ENCODE results near the gene USP2. TPM values are rescaled to one million over a fixed set of nuclear protein-coding genes. Genes with fewer than 3 reads are reported as not detected.
"Not testable (repeated sequence)": the region's sequence is repeated elsewhere in the genome, so short reads cannot be mapped to it uniquely, and the experiment has no call there.

The USP2 gene
- total RNA-seq, 2 experiments from 2014 or later: 0.48 to 0.53 TPM

DNA sequence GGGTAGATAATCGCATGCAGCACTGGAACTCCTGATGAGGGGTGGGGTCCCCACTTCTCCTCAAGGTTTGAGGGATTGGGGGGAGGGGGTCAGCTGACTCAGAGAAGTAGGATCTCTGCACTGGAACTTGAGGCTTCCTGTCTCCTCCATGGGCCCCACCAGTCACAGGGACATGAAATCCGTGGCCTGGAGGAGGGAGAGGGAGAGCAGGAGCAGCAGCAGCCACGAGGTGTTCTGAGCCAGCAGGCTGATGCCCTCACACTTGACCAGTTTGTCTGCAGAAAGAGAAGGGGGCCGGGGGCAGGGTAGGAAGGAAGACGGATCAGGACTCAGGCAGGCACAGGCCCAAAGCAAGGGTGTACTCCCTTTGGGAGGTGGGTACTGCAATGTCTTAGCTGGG, 37.8 kb upstream of the USP2 start:
- ChIA-PET CTCF (interaction anchor here (1.0 kb wide), 1 partner anchor 63 kb away, joined by 3 read pairs; no protein-coding TSS in a partner anchor), POLR2A (no interaction called here)
- DNase-seq: no peak
- Mint-ChIP-seq H3K4me3 (no peak overlapping the region), H3K9me3 (no peaks in the 10 kb centered on the region), H3K4me1 (peaks cover 15% of the 10 kb centered on the region), H3K27ac (no peak overlapping the region), H3K36me3 (ENCODE audit: low read depth) (no peaks in the 10 kb centered on the region), H3K27me3 (peaks cover 38% of the 10 kb centered on the region)

DNA sequence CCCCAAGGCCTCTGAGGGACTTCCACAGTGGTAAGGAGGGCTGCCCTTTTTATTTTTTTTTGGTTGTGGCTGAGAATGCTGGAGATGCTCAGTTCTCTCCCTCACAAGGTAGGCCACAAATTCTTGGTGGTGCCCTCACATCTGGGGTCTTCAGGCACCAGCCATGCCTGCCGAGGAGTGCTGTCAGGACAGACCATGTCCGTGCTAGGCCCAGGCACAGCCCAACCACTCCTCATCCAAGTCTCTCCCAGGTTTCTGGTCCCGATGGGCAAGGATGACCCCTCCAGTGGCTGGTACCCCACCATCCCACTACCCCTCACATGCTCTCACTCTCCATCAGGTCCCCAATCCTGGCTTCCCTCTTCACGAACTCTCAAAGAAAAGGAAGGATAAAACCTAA, 37.3 kb upstream of the USP2 start:
- Mint-ChIP-seq H3K27me3 (peaks cover 33% of the 10 kb centered on the region), H3K4me3 (no peak overlapping the region), H3K9me3 (no peaks in the 10 kb centered on the region), H3K36me3 (ENCODE audit: low read depth) (no peaks in the 10 kb centered on the region), H3K4me1 (peaks cover 15% of the 10 kb centered on the region), H3K27ac (no peak overlapping the region)
- ChIA-PET CTCF (no interaction called here), POLR2A (no interaction called here)
- no peak for DNase-seq

DNA sequence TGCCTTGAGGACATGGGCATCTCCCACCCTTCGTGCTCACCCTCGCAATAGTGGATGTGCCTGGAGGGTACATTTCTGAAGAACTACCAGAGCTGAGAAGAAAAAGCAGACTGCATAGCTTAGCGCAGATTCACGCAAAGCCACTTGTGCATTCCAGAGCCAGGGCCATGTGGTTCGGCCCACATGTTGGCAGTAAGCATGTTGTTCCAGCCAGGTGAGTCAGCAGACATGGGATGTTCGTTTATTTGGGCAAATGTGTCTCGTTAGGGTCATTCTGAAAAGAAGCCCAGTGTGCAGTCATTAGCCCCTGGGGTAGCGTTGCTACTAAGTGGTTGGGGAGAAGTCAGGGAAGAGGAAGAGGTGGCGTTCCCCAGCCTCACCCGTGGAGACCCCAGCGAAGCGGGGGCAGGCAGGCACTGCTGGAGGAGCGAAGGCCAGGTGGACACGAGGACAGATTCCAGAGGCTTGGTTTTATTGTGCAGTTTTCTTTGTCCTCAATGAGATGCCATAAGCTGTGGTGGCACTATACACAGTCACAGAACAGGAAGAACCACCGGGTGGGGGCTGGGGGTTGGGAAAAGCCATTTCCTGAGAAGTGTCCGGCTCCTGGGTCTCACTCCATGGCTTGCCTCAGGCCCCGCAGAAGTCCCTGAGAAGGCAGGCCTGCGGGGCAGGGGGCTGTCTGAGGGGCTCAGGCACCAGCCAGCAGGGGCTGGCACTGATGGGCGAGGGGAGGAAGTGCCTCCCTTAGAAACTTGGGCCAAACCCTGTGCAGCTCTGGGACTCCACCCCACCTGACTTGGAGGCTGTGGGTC, 36.4 kb upstream of the USP2 start:
- Mint-ChIP-seq H3K4me3 (no peak overlapping the region), H3K27ac (no peak overlapping the region), H3K4me1 (peaks cover 15% of the 10 kb centered on the region), H3K36me3 (ENCODE audit: low read depth) (no peaks in the 10 kb centered on the region), H3K9me3 (no peaks in the 10 kb centered on the region), H3K27me3 (peaks cover 26% of the 10 kb centered on the region)
- ChIA-PET POLR2A (no interaction called here), CTCF (no interaction called here)
- DNase-seq: no peak

DNA sequence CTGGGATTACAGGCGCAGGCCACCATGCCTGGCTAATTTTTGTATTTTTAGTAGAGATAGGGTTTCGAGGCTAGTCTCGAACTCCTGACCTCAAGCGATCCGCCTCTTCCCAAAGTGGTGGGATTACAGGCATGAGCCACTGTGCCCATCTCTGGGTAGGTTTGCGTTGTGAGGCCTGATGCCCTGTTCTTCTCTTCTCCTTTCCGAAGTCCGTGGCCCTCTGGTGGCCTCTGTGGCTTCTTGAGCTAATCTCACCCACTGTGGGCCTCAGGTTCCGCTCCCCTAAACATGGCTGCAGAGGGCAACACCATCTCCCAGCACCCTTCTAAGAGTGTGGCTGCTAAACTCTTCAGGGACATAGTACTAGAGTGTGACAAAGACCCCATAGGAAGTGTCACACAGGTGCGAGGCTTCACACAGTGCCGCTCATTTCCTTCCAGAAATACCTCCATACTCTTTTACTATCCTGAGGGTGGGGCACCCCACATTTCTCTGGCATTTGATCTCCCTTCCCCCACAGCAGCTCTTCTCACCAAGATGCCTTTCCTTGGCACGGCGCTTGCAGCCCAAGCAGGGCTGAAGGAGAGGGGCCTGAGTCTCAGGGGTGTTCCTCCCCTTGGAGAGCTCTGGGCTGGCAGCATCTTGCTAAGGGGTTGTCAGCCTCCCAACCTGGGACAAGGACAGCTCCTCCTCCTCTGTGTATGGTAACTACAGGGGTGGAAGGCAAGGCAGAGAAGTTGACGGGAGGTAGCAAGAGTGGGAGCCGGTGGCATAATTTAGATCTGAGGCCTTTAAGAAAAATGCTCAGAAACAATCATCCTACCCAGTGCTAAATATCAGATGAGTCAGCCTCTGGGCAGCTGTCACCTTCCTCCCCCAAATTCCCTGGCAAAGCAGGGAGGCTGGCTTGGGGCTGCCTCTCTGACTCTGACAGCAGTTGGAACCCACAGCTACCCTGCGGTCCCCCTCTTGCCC, 35.4 kb upstream of the USP2 start:
- POLR2A ChIA-PET: no interaction called here
- Mint-ChIP-seq H3K9me3 (no peaks in the 10 kb centered on the region), H3K27ac (no peak overlapping the region)

DNA sequence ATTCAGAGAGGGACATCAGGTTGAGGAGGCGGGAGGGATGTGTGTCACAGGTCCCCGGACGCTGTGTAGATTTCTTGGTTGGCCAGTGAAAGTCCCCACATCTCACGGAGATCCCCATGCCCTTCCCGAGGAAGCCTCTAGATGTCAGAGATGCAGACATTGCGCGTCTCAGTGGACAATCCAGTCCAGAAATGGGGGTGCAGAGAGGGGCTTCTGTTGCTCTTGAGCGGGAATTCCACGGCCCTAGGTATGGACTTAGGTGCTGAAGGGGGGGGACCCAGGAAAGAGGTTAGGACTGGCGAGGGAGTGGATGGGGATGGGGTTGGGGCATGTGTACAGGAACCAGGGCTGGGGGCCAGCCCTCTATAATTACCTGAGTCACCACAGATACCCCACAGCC, 34.5 kb upstream of the USP2 start:
- peaks cover 14% of the 10 kb centered on the region for H3K27me3 Mint-ChIP-seq
- ChIA-PET POLR2A (no interaction called here), CTCF (no interaction called here)
- no peak overlapping the region for H3K27ac Mint-ChIP-seq
- H3K9me3 Mint-ChIP-seq: no peaks in the 10 kb centered on the region
- no peak overlapping the region for H3K4me3 Mint-ChIP-seq
- no peaks in the 10 kb centered on the region for H3K36me3 Mint-ChIP-seq (ENCODE audit: low read depth)
- H3K4me1 Mint-ChIP-seq: no peaks in the 10 kb centered on the region
- DNase-seq: no peak

More for the DNA sequence above, 35.4 kb upstream of the USP2 start:
- CTCF ChIA-PET: no interaction called here
- peaks cover 7% of the 10 kb centered on the region for H3K4me1 Mint-ChIP-seq
- H3K27me3 Mint-ChIP-seq: peaks cover 18% of the 10 kb centered on the region
- H3K4me3 Mint-ChIP-seq: no peak overlapping the region
- no peak for DNase-seq
- no peaks in the 10 kb centered on the region for H3K36me3 Mint-ChIP-seq (ENCODE audit: low read depth)

DNA sequence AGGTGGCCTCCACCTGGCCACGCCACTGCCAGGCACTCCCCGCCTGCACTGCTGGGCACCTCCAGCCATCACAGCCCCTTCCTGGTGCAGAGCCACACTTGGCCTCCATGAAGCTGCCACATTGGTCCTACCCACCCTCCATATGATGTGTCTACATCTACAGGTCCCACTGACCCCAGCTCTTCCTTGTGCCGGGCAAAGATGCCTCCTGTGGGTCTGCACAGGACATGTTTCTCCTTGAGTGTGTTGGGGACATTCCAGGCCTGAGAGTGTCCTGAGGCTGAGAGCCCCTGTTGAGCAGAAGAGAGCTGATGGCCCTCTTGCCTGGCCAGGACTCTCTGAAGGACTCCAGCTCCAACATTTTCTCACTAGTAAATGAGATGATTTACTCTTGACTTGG, 34.0 kb upstream of the USP2 start:
- H3K4me1 Mint-ChIP-seq: no peaks in the 10 kb centered on the region
- ChIA-PET POLR2A (no interaction called here), CTCF (no interaction called here)
- H3K4me3 Mint-ChIP-seq: no peak overlapping the region
- H3K36me3 Mint-ChIP-seq (ENCODE audit: low read depth): no peaks in the 10 kb centered on the region
- DNase-seq: no peak
- H3K27ac Mint-ChIP-seq: no peak overlapping the region
- H3K9me3 Mint-ChIP-seq: no peaks in the 10 kb centered on the region
- H3K27me3 Mint-ChIP-seq: peaks cover 11% of the 10 kb centered on the region

DNA sequence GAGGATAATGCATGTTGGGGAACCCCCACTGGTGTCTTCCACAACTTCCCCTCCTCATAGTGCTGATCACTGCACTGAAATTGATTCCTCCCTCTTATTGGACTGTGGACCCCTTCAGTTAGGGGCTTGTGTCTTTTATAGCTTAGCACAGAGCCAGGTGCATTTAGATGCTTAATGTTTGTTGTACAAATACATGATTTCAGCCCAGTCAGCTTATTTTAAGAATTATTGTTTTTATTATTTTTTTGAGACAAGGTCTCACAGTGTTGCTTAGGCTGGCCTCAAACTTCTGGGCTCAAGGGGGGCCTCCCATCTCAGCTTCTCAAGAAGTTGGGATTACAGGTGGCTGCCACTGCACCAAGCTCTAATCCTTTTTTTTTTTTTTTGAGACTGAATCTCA, 33.2 kb upstream of the USP2 start:
- peaks cover 5% of the 10 kb centered on the region for H3K27me3 Mint-ChIP-seq
- no peaks in the 10 kb centered on the region for H3K36me3 Mint-ChIP-seq (ENCODE audit: low read depth)
- no peak overlapping the region for H3K27ac Mint-ChIP-seq
- no peak for DNase-seq
- ChIA-PET POLR2A (interaction anchor here (0.5 kb wide), 1 partner anchor 19 kb away, joined by 3 read pairs; no protein-coding TSS in a partner anchor), CTCF (no interaction called here)
- H3K9me3 Mint-ChIP-seq: no peaks in the 10 kb centered on the region
- no peaks in the 10 kb centered on the region for H3K4me1 Mint-ChIP-seq
- no peak overlapping the region for H3K4me3 Mint-ChIP-seq

DNA sequence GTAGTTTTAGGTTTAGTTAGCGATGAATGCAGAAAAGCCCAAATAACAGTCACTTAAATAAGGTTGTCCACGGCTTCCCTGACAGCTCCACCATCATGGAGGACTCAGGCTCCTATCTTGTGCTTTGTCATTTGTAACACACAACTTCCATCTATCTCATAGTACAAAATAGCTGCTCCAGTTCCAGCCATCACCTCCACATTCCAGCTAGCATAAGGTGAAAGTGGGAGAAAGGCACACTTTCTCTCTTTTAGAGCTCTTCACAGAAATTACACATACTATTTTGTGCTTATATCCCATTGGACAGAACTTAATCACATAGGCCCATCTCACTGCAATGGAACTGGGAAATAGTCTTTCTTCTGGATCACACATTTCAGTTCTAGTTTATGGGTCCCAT, 32.8 kb upstream of the USP2 start:
- no peaks in the 10 kb centered on the region for H3K9me3 Mint-ChIP-seq
- ChIA-PET CTCF (interaction anchor here (0.7 kb wide), 1 partner anchor 75 kb away, joined by 4 read pairs; no protein-coding TSS in a partner anchor), POLR2A (interaction anchor here (0.5 kb wide), 1 partner anchor 19 kb away, joined by 3 read pairs; no protein-coding TSS in a partner anchor)
- no peak overlapping the region for H3K4me3 Mint-ChIP-seq
- no peaks in the 10 kb centered on the region for H3K36me3 Mint-ChIP-seq (ENCODE audit: low read depth)
- no peak for DNase-seq
- H3K27me3 Mint-ChIP-seq: peaks cover 4% of the 10 kb centered on the region
- no peaks in the 10 kb centered on the region for H3K4me1 Mint-ChIP-seq
- H3K27ac Mint-ChIP-seq: no peak overlapping the region

DNA sequence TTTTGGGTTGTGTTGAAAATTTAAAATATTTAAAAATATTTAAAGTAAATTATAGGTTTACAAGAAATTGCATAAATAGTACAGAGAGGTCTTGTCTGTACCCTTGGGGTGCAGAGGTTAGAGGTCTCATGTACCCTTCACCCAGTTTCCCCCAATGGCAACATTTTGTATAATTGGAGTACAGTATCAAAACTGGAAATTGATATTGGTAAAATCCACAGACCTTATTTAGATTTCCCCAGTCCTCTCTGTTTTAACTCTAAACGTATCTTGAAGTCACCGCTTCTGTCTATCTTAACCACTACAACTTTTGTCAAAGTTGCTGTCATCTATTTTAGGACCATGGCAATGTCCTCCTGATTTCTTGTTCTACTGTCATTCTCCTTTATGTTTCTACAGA, 30.6 kb upstream of the USP2 start:
- POLR2A ChIA-PET: no interaction called here
- no peak overlapping the region for H3K27ac Mint-ChIP-seq
- H3K4me3 Mint-ChIP-seq: no peak overlapping the region
- no peaks in the 10 kb centered on the region for H3K4me1 Mint-ChIP-seq
- CTCF ChIA-PET: no interaction called here
- DNase-seq: no peak
- H3K27me3 Mint-ChIP-seq: peaks cover 9% of the 10 kb centered on the region
- H3K36me3 Mint-ChIP-seq (ENCODE audit: low read depth): no peaks in the 10 kb centered on the region
- H3K9me3 Mint-ChIP-seq: no peaks in the 10 kb centered on the region

DNA sequence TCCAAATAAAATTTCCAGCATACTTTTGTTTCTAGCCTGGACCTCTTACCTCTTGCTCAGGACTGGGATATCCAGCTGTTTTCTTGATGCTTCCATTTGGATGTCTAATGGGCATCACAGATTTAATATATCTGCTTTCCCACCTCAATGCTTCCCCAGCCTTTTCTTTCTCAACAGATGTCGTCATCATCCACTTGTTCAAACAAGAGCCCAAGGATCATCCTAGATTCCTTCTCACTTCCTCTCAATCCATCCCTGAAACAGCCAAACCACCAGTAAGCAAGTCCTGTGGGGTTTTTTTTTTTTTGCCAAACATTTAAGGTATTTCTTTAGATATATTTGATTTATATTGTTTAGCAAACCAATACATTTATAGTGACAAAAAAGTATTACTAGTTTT, 29.0 kb upstream of the USP2 start:
- ChIA-PET POLR2A (no interaction called here), CTCF (no interaction called here)
- Mint-ChIP-seq H3K4me3 (no peak overlapping the region), H3K27me3 (peaks cover 9% of the 10 kb centered on the region), H3K4me1 (no peaks in the 10 kb centered on the region), H3K9me3 (no peaks in the 10 kb centered on the region), H3K27ac (no peak overlapping the region), H3K36me3 (ENCODE audit: low read depth) (no peaks in the 10 kb centered on the region)
- DNase-seq: no peak

DNA sequence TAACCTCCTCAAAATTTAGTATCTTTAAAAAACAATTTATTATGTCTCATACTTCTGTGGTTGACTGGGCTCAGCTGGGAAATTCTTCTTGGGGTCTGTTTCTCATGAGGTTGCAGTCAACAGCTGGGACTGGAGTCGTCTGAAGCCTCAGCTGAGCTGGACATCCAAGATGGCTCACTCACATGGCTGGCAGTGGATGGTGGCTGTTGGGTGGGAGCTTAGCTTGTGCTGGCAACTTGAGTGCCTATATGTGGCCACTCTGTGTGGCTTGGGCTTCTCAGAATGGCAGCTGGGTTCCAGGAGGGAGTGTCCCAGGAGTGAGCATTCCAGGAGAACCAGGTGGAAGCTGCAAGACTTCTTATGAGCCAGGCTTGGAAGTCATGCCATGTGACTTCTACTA, 28.2 kb upstream of the USP2 start:
- POLR2A ChIA-PET: no interaction called here
- Mint-ChIP-seq H3K4me1 (no peaks in the 10 kb centered on the region), H3K27ac (no peak overlapping the region), H3K27me3 (peaks cover 11% of the 10 kb centered on the region), H3K36me3 (ENCODE audit: low read depth) (no peaks in the 10 kb centered on the region), H3K4me3 (no peak overlapping the region), H3K9me3 (no peaks in the 10 kb centered on the region)
- CTCF ChIA-PET: no interaction called here
- no peak for DNase-seq

DNA sequence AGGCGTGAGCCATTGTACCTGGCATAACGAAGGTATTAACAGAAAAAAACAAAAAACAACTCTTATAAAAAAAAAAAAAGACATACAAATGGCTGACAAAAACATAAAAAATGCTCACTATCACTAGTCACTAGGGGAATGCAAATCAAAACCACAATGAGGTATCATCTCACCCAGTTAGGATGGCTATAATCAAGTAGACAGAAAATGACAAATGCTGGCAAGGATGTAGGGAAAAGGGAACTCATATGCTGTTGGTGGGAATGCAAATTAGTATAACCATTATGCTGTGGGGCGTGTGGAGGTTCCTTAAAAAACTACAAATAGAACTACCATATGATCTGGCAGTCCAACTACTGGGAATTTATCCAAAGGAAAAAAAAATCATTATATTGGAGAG, 24.5 kb upstream of the USP2 start:
- ChIA-PET POLR2A (no interaction called here), CTCF (interaction anchor here (0.8 kb wide), 1 partner anchor 75 kb away, joined by 3 read pairs; no protein-coding TSS in a partner anchor)
- H3K27ac Mint-ChIP-seq: no peak overlapping the region
- no peaks in the 10 kb centered on the region for H3K36me3 Mint-ChIP-seq (ENCODE audit: low read depth)
- DNase-seq: no peak
- no peaks in the 10 kb centered on the region for H3K4me1 Mint-ChIP-seq
- peaks cover 2% of the 10 kb centered on the region for H3K9me3 Mint-ChIP-seq
- H3K4me3 Mint-ChIP-seq: no peak overlapping the region
- peaks cover 21% of the 10 kb centered on the region for H3K27me3 Mint-ChIP-seq

DNA sequence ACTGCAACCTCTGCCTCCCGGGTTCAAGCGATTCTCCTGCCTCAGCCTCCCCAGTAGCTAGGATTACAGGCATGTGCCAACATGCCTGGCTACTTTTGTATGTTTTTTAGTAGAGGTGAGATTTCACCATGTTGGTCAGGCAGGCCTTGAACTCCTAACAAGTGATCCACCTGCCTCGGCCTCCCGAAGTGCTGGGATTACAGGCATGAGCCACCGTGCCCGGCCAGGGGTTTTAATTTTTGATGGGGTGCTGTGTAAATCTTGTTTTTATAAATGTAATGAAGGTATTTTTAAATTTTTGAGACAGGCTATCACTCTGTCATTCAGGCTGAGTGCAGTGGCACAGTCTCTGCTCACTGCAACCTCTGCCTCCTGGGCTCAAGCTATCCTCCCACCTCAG, 24.0 kb upstream of the USP2 start:
- H3K4me1 Mint-ChIP-seq; CTCF ChIA-PET; H3K9me3 Mint-ChIP-seq; H3K27ac Mint-ChIP-seq; POLR2A ChIA-PET; H3K36me3 Mint-ChIP-seq (ENCODE audit: low read depth); H3K4me3 Mint-ChIP-seq; DNase-seq: not testable (repeated sequence)
- H3K27me3 Mint-ChIP-seq: peaks cover 26% of the 10 kb centered on the region

All from activated CD4-positive, alpha-beta memory T cell treated with anti-CD3 and anti-CD28 coated beads, Interleukin-2, amount 10 ng/mL, durations not matched to agents 7 days and 5 days (primary cell).